K562 (cell line): ENCODE measurements around the gene LY6G6C.

ENCODE experiments used
- BCOR ChIP-seq: fragments of 450-650 bp; IDR thresholded peaks from 2 replicates; pipeline ENCODE4 v1.6.1; 2016
- ELF1 ChIP-seq: fragments of 200-800 bp; sonication (Bioruptor generic); IDR thresholded peaks from 2 replicates; pipeline ENCODE4 v1.6.1; 2016; ENCODE audit warnings: missing genetic modification characterization, missing compliant biosample characterization
- RAD51 ChIP-seq: fragments of 450-650 bp; IDR thresholded peaks from 2 replicates; pipeline ENCODE4 v1.7.1; 2016; ENCODE audit warnings: low read depth, mild to moderate bottlenecking, borderline replicate concordance
- TCF7L2 ChIP-seq: fragments of 150-350 bp; IDR thresholded peaks from 2 replicates; pipeline ENCODE4 v1.6.1; 2016; ENCODE audit warnings: low read depth, mild to moderate bottlenecking, low read length, moderate library complexity
- TOE1 ChIP-seq, 2 experiments: fragments of 450-650 bp in 1 of 2; sonication (generic) in 1 of 2; formaldehyde crosslinking in 1 of 2; IDR thresholded peaks; 2 replicates each; pipeline versions ENCODE4 v1.7.1 to v1.8.0; 2016 to 2022; ENCODE audit warnings: borderline replicate concordance in 2 of 2, mild to moderate bottlenecking in 2 of 2, antibody characterized with exemption in 1 of 2, inconsistent platforms in 1 of 2, low read depth in 1 of 2, missing genetic modification reagents in 1 of 2, moderate library complexity in 1 of 2
- ZBTB8A ChIP-seq: fragments of 450-650 bp; IDR thresholded peaks from 2 replicates; pipeline ENCODE4 v1.6.1; 2018; ENCODE audit warnings: mild to moderate bottlenecking, moderate library complexity; ENCODE audit not compliant: partially characterized antibody
- ZNF124 ChIP-seq: sonication (generic); formaldehyde crosslinking; IDR thresholded peaks from 2 replicates; pipeline ENCODE4 v1.8.1; 2022; ENCODE audit warnings: missing genetic modification reagents
- ZNF274 ChIP-seq: IDR thresholded peaks from 2 replicates; pipeline ENCODE4 v1.6.1; 2011; ENCODE audit warnings: low read depth, mild to moderate bottlenecking, low read length, moderate library complexity, borderline replicate concordance
- TF ChIP-seq, protein P1 (sequence below), 3 experiments: IDR thresholded peaks in 2 of 3; conservative IDR thresholded peaks in 1 of 3; 2 replicates each; pipeline ENCODE4 v1.5.1; 2011 to 2012; ENCODE audit warnings: low read length in 3 of 3, mild to moderate bottlenecking in 3 of 3, control low read depth in 2 of 3, improper control_type of control experiment in 1 of 3, inconsistent platforms in 1 of 3, low read depth in 1 of 3, mixed read lengths in 1 of 3, moderate library complexity in 1 of 3; ENCODE audit not compliant: insufficient read depth in 2 of 3

DNA sequence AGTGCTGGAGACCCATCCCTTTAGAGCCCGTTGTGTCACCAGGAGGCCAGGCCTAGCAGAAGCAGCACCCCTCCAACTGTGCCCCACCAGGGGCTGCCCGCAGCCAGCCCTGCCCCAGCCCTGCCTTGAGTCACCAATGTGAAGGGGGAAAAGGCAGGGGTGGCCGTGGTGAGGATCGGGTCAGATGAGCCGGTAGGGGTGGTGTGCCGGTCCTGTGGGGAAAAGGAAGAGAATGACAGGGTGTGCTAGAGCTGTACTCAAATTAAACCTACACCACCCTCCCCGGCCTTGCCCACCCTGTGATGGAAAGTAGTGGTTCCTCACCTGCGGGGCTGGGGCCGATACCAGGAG lies 44.0 kb upstream of the LY6G6C start:
- TF ChIP-seq TCF7L2 (no peak), ZNF274 (no peak), RAD51 (no peak), ZBTB8A (no peak), TOE1 (IDR thresholded peaks at IDR 0.05; ENCODE audit: borderline replicate concordance) (no peak), TOE1 (CRISPR knock-in tag; IDR thresholded peaks at IDR 0.05; ENCODE audit: borderline replicate concordance, low read depth) (no peak), BCOR (no peak), ZNF124 (no peak), ELF1 (tag) (no peak)
- TF ChIP-seq, protein P1, sequence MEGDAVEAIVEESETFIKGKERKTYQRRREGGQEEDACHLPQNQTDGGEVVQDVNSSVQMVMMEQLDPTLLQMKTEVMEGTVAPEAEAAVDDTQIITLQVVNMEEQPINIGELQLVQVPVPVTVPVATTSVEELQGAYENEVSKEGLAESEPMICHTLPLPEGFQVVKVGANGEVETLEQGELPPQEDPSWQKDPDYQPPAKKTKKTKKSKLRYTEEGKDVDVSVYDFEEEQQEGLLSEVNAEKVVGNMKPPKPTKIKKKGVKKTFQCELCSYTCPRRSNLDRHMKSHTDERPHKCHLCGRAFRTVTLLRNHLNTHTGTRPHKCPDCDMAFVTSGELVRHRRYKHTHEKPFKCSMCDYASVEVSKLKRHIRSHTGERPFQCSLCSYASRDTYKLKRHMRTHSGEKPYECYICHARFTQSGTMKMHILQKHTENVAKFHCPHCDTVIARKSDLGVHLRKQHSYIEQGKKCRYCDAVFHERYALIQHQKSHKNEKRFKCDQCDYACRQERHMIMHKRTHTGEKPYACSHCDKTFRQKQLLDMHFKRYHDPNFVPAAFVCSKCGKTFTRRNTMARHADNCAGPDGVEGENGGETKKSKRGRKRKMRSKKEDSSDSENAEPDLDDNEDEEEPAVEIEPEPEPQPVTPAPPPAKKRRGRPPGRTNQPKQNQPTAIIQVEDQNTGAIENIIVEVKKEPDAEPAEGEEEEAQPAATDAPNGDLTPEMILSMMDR (IDR thresholded peaks at IDR 0.05 in 2 of 3, conservative IDR thresholded peaks at IDR 0.05 in 1 of 3; ENCODE audit: insufficient read depth in 2 of 3, low read depth in 1 of 3, low read length in 3 of 3), result no peak
